D721Med (cell line): ENCODE measurements around the gene TLR5.

Source experiments
- DNase-seq: peaks from one replicate; pipeline ENCODE4 v3.0.0; 2011; ENCODE audit warnings: low spot score; ENCODE audit not compliant: insufficient read length
- FAIRE-seq: peaks from 2 replicates; lab custom pipeline; 2011; peaks lifted over from hg19 to GRCh38; lab: Jason Lieb, UNC
- CTCF ChIP-seq: IDR thresholded peaks from 2 replicates; pipeline ENCODE4 v1.5.1; 2012; ENCODE audit warnings: mild to moderate bottlenecking, control low read depth; ENCODE audit not compliant: insufficient read depth; ENCODE audit errors: missing control alignments

TLR5 gene

GRCh38 chr1:223089250-223089649 is 53.8 kb downstream of the TLR5 start:
- no peak for FAIRE-seq
- DNase-seq: no peak
- TF ChIP-seq CTCF: no peak

GRCh38 chr1:223088713-223089240 is 54.3 kb downstream of the TLR5 start:
- no peak for TF ChIP-seq CTCF
- DNase-seq (no peak), FAIRE-seq (no peak)

GRCh38 chr1:223087291-223088255 is 55.5 kb downstream of the TLR5 start:
- no peak for TF ChIP-seq CTCF
- no peak for DNase-seq
- FAIRE-seq: no peak

- TF ChIP-seq CTCF: no peak
- FAIRE-seq (no peak), DNase-seq (no peak)
Observed at GRCh38 chr1:223084464-223084866, 58.6 kb downstream of the TLR5 start.

GRCh38 chr1:223083831-223084230 is 59.2 kb downstream of the TLR5 start:
- FAIRE-seq (no peak), DNase-seq (no peak)
- TF ChIP-seq CTCF: no peak

- no peak for TF ChIP-seq CTCF
- no peak for DNase-seq
- no peak for FAIRE-seq
Observed at GRCh38 chr1:223082914-223083313, 60.1 kb downstream of the TLR5 start.
